H9 (cell line): ENCODE data around the gene LRRC3B. TPM values are rescaled to one million over a fixed set of nuclear protein-coding genes. Genes with fewer than 3 reads are reported as not detected.

Source experiments
- DNase-seq: peaks from one replicate; pipeline ENCODE4 v3.0.0-alpha.2; 2017
- H2AFZ ChIP-seq: one replicate; pipeline ENCODE4 v1.6.1; 2013; ENCODE audit warnings: mild to moderate bottlenecking, low read length, control low read depth, moderate library complexity
- H2AK5ac ChIP-seq: 2 replicates; pipeline ENCODE4 v1.6.1; 2013; ENCODE audit warnings: low read length, control low read depth, mixed read lengths; ENCODE audit not compliant: insufficient read length
- H2BK120ac ChIP-seq: one replicate; pipeline ENCODE4 v1.6.1; 2013; ENCODE audit warnings: low read depth, mild to moderate bottlenecking, low read length, control low read depth, inconsistent platforms; ENCODE audit not compliant: poor library complexity, severe bottlenecking
- H2BK12ac ChIP-seq: 2 replicates; pipeline ENCODE4 v1.6.1; 2013; ENCODE audit warnings: low read length, control low read depth, mixed read lengths, low read depth; ENCODE audit not compliant: insufficient read length
- H2BK15ac ChIP-seq: 2 replicates; pipeline ENCODE4 v1.6.1; 2013; ENCODE audit warnings: low read depth, low read length, control low read depth
- H2BK20ac ChIP-seq: one replicate; pipeline ENCODE4 v1.6.1; 2013; ENCODE audit warnings: low read depth, mild to moderate bottlenecking, low read length, control low read depth, inconsistent platforms; ENCODE audit not compliant: poor library complexity, severe bottlenecking
- H2BK5ac ChIP-seq: 2 replicates; pipeline ENCODE4 v1.6.1; 2013; ENCODE audit warnings: low read length, control low read depth, mixed read lengths; ENCODE audit not compliant: insufficient read length
- H3K14ac ChIP-seq: 2 replicates; pipeline ENCODE4 v1.6.1; 2013; ENCODE audit warnings: low read length, control low read depth; ENCODE audit not compliant: insufficient read depth
- H3K18ac ChIP-seq: 2 replicates; pipeline ENCODE4 v1.6.1; 2013; ENCODE audit warnings: low read depth, mild to moderate bottlenecking, mixed read lengths, low read length, control low read depth; ENCODE audit not compliant: insufficient read length
- H3K23ac ChIP-seq: 2 replicates; pipeline ENCODE4 v1.6.1; 2013; ENCODE audit warnings: low read length, control low read depth, mixed read lengths, low read depth; ENCODE audit not compliant: insufficient read length
- H3K23me2 ChIP-seq: 2 replicates; pipeline ENCODE4 v1.6.1; 2013; ENCODE audit warnings: low read depth, mild to moderate bottlenecking, mixed read lengths, low read length, control low read depth; ENCODE audit not compliant: insufficient read length, poor library complexity, severe bottlenecking
- H3K27ac ChIP-seq: 2 replicates; pipeline ENCODE4 v1.5.1; 2013; ENCODE audit warnings: low read length, control low read depth, mixed read lengths, low read depth; ENCODE audit not compliant: insufficient read length
- H3K27me3 ChIP-seq: 2 replicates; pipeline ENCODE4 v1.6.1; 2013; ENCODE audit warnings: low read length, control low read depth, inconsistent platforms; ENCODE audit not compliant: insufficient read depth
- H3K4ac ChIP-seq: 2 replicates; pipeline ENCODE4 v1.6.1; 2013; ENCODE audit warnings: low read depth, mild to moderate bottlenecking, control low read depth, inconsistent platforms, low read length, moderate library complexity
- H3K4me1 ChIP-seq: 2 replicates; pipeline ENCODE4 v1.6.1; 2013; ENCODE audit warnings: low read length, control low read depth, inconsistent platforms; ENCODE audit not compliant: insufficient read depth
- H3K4me2 ChIP-seq: 2 replicates; pipeline ENCODE4 v1.6.1; 2013; ENCODE audit warnings: low read length, control low read depth, mixed read lengths; ENCODE audit not compliant: insufficient read length, insufficient read depth
- H3K56ac ChIP-seq: 2 replicates; pipeline ENCODE4 v1.6.1; 2013; ENCODE audit warnings: low read depth, mild to moderate bottlenecking, mixed read lengths, low read length, control low read depth; ENCODE audit not compliant: insufficient read length
- H3K79me1 ChIP-seq: 2 replicates; pipeline ENCODE4 v1.6.1; 2013; ENCODE audit warnings: low read depth, mild to moderate bottlenecking, moderate library complexity, low read length, control low read depth, inconsistent platforms; ENCODE audit not compliant: insufficient read depth, poor library complexity, severe bottlenecking
- H3K79me2 ChIP-seq: 2 replicates; pipeline ENCODE4 v1.6.1; 2013; ENCODE audit warnings: low read length, control low read depth, inconsistent platforms; ENCODE audit not compliant: insufficient read depth
- H3K9ac ChIP-seq: 2 replicates; pipeline ENCODE4 v1.6.1; 2013; ENCODE audit warnings: low read length, control low read depth, mixed read lengths; ENCODE audit not compliant: insufficient read length; ENCODE audit errors: extremely low read depth
- H3K9me3 ChIP-seq: one replicate; pipeline ENCODE4 v1.6.1; 2013; ENCODE audit warnings: low read depth, low read length, inconsistent platforms; ENCODE audit not compliant: control insufficient read depth
- H3T11ph ChIP-seq: one replicate; pipeline ENCODE4 v1.6.1; 2013; ENCODE audit warnings: mild to moderate bottlenecking, low read length, control low read depth, inconsistent platforms
- H4K20me1 ChIP-seq: one replicate; pipeline ENCODE4 v1.6.1; 2013; ENCODE audit not compliant: control insufficient read depth, insufficient read length, insufficient read depth
- H4K5ac ChIP-seq: 2 replicates; pipeline ENCODE4 v1.6.1; 2013; ENCODE audit warnings: low read depth, mild to moderate bottlenecking, mixed read lengths, low read length, control low read depth; ENCODE audit not compliant: insufficient read length
- H4K8ac ChIP-seq: replicated peaks from 2 replicates; pipeline ENCODE4 v1.6.1; 2013; ENCODE audit warnings: low read length, control low read depth, mixed read lengths, low read depth; ENCODE audit not compliant: insufficient read length
- H4K91ac ChIP-seq: 2 replicates; pipeline ENCODE4 v1.6.1; 2013; ENCODE audit warnings: low read depth, mild to moderate bottlenecking, moderate library complexity, mixed read lengths, low read length, control low read depth; ENCODE audit not compliant: insufficient read length
- H3K27ac Mint-ChIP-seq, 3 experiments: 2 replicates in 2 of 3; 3 replicates in 1 of 3; pipeline ENCODE4 v1.8.0; 2020 to 2021; ENCODE audit warnings: mixed read lengths in 3 of 3, mild to moderate bottlenecking in 1 of 3, moderate library complexity in 1 of 3
- H3K27me3 Mint-ChIP-seq: 2 replicates; pipeline ENCODE4 v1.8.0; 2021; ENCODE audit warnings: low read depth, mild to moderate bottlenecking, moderate library complexity, mixed read lengths
- H3K36me3 Mint-ChIP-seq, 3 experiments: 2 replicates in 2 of 3; 3 replicates in 1 of 3; pipeline ENCODE4 v1.8.0; 2020 to 2021; ENCODE audit warnings: low read depth in 3 of 3, mixed read lengths in 3 of 3; ENCODE audit not compliant: insufficient read depth in 1 of 3
- H3K4me1 Mint-ChIP-seq, 2 experiments: 2 replicates each; pipeline ENCODE4 v1.8.0; 2020; ENCODE audit warnings: mixed read lengths in 2 of 2
- H3K4me3 Mint-ChIP-seq, 2 experiments: 2 replicates in 1 of 2; 3 replicates in 1 of 2; pipeline ENCODE4 v1.8.0; 2020 to 2021; ENCODE audit warnings: mild to moderate bottlenecking in 2 of 2, mixed read lengths in 2 of 2, moderate library complexity in 1 of 2
- H3K9me3 Mint-ChIP-seq, 2 experiments: 2 replicates in 1 of 2; 3 replicates in 1 of 2; pipeline ENCODE4 v1.8.0; 2020; ENCODE audit warnings: mild to moderate bottlenecking in 2 of 2, mixed read lengths in 2 of 2, moderate library complexity in 1 of 2
- CTCF ChIP-seq: fragments of 200-600 bp; sonication (generic); conservative IDR thresholded peaks from 3 replicates; pipeline ENCODE4 v1.8.0; 2021; ENCODE audit warnings: antibody characterized with exemption, mild to moderate bottlenecking
- WGBS: extraction: QIAGEN DNeasy Blood & Tissue Kit; methylation state at CpG from one replicate; pipeline ENCODE4 v1.1.7; 2013; ENCODE audit warnings: missing lambda C conversion rate, low lambda C conversion rate, mixed read lengths; ENCODE audit not compliant: insufficient read length; ENCODE audit errors: extremely low coverage; 5-methylcytosine and 5-hydroxymethylcytosine counted together
- total RNA-seq: library from RNA; stranded (reverse); gene quantifications from 2 replicates; pipeline ENCODE4 v1.2.1, GENCODE V29; 2021

LRRC3B gene
- total RNA-seq, 1 experiment from 2014 or later = 0.35 TPM

GRCh38 chr3:26592451-26592850 is 30.1 kb upstream of the LRRC3B start:
- no peak overlapping the region for H3K27ac ChIP-seq
- H4K20me1 ChIP-seq = no peaks in the 10 kb centered on the region
- no peak overlapping the region for H3K9ac ChIP-seq
- no peak overlapping the region for H2BK5ac ChIP-seq
- no peak for DNase-seq
- no peak overlapping the region for H4K91ac ChIP-seq
- no peak overlapping the region for H3T11ph ChIP-seq
- Mint-ChIP-seq H3K27ac (no peak overlapping the region), H3K9me3 (no peaks in the 10 kb centered on the region), H3K4me1 (no peaks in the 10 kb centered on the region), H3K36me3 (no peaks in the 10 kb centered on the region), H3K4me3 (no peak overlapping the region), H3K27me3 (no peaks in the 10 kb centered on the region)
- H3K4me1 ChIP-seq = no peaks in the 10 kb centered on the region
- H2BK20ac ChIP-seq = no peak overlapping the region
- H2AK5ac ChIP-seq = no peak overlapping the region
- no peak overlapping the region for H3K14ac ChIP-seq
- H3K18ac ChIP-seq = no peak overlapping the region
- H2BK15ac ChIP-seq = no peak overlapping the region
- no peak overlapping the region for H4K5ac ChIP-seq
- H3K27me3 ChIP-seq = no peaks in the 10 kb centered on the region
- no peak overlapping the region for H4K8ac ChIP-seq
- no peak overlapping the region for H3K23ac ChIP-seq
- no peak for TF ChIP-seq CTCF
- H3K23me2 ChIP-seq = no peaks in the 10 kb centered on the region
- H2BK12ac ChIP-seq = no peak overlapping the region
- H3K56ac ChIP-seq = no peak overlapping the region
- no peaks in the 10 kb centered on the region for H3K79me1 ChIP-seq
- no peak overlapping the region for H2BK120ac ChIP-seq
- H3K9me3 ChIP-seq = no peaks in the 10 kb centered on the region
- H3K79me2 ChIP-seq = no peaks in the 10 kb centered on the region
- H3K4ac ChIP-seq = no peak overlapping the region
- H3K4me2 ChIP-seq = no peak overlapping the region
- no peak overlapping the region for H2AFZ ChIP-seq
- no CpG with 5 or more reads among the region's 4 CpGs for WGBS
